ENCODE data around the gene C2orf78. TPM values are rescaled to one million over a fixed set of nuclear protein-coding genes. Genes with fewer than 3 reads are reported as not detected.
"Not testable (repeated sequence)": the region's sequence is repeated elsewhere in the genome, so short reads cannot be mapped to it uniquely, and the experiment has no call there.

C2orf78 gene
- not detected in 2 replicates for total RNA-seq
- long read RNA-seq: 0 reads

GRCh38 chr2:73783883-73784282 is at the start of gene C2orf78:
TSS of gene C2orf78 (plus strand) at chr2:73784183. CDS start at chr2:73784310, 127 bp downstream.
- not testable (repeated sequence) for H3K9me3 Mint-ChIP-seq; DNase-seq (ENCODE audit: low read depth, low spot score); H3K27me3 Mint-ChIP-seq (ENCODE audit: low read depth); H3K4me3 Mint-ChIP-seq; H3K27ac Mint-ChIP-seq (ENCODE audit: unreplicated experiment); H3K36me3 Mint-ChIP-seq (ENCODE audit: low read depth)
- peaks cover 12% of the 10 kb centered on the region for H3K4me1 Mint-ChIP-seq

- peaks cover 11% of the 10 kb centered on the region for H3K9me3 Mint-ChIP-seq
- peak overlapping the region; percentile 98 for H3K4me3 Mint-ChIP-seq
- no peak for TF ChIP-seq CTCF (conservative IDR thresholded peaks at IDR 0.05)
- H3K27ac Mint-ChIP-seq (ENCODE audit: unreplicated experiment): peak overlapping the region; percentile 88
- H3K27me3 Mint-ChIP-seq (ENCODE audit: low read depth): peaks cover 28% of the 10 kb centered on the region
- no peak for DNase-seq (ENCODE audit: low read depth, low spot score)
- peaks cover 19% of the 10 kb centered on the region for H3K4me1 Mint-ChIP-seq
- peaks cover 24% of the 10 kb centered on the region for H3K36me3 Mint-ChIP-seq (ENCODE audit: low read depth)
Measured at GRCh38 chr2:73736378-73736777, 47.6 kb upstream of the C2orf78 start.

- peaks cover 11% of the 10 kb centered on the region for H3K9me3 Mint-ChIP-seq
- H3K36me3 Mint-ChIP-seq (ENCODE audit: low read depth): peaks cover 24% of the 10 kb centered on the region
- DNase-seq (ENCODE audit: low read depth, low spot score): peak; percentile 89
- TF ChIP-seq CTCF (conservative IDR thresholded peaks at IDR 0.05): no peak
- H3K27me3 Mint-ChIP-seq (ENCODE audit: low read depth): peaks cover 36% of the 10 kb centered on the region
- peak within 1 kb of the TSS; percentile 98 for H3K4me3 Mint-ChIP-seq
- peak within 1 kb of the TSS; percentile 94 for H3K27ac Mint-ChIP-seq (ENCODE audit: unreplicated experiment)
- H3K4me1 Mint-ChIP-seq: peaks cover 19% of the 10 kb centered on the region
Measured at GRCh38 chr2:73736855-73737779, 46.9 kb upstream of the C2orf78 start, which contains the start of gene TPRKB. TSS of gene TPRKB (minus strand) at chr2:73737345. CDS start at chr2:73734569, 2,776 bp downstream.

- Mint-ChIP-seq H3K4me1 (peaks cover 19% of the 10 kb centered on the region), H3K36me3 (ENCODE audit: low read depth) (peaks cover 24% of the 10 kb centered on the region), H3K4me3 (peak overlapping the region; percentile 59), H3K27me3 (ENCODE audit: low read depth) (peaks cover 37% of the 10 kb centered on the region), H3K9me3 (peaks cover 13% of the 10 kb centered on the region), H3K27ac (ENCODE audit: unreplicated experiment) (no peak overlapping the region)
- no peak for TF ChIP-seq CTCF (conservative IDR thresholded peaks at IDR 0.05)
- no peak for DNase-seq (ENCODE audit: low read depth, low spot score)
Measured at GRCh38 chr2:73739101-73739500, 44.9 kb upstream of the C2orf78 start.

GRCh38 chr2:73740767-73741166 is 43.2 kb upstream of the C2orf78 start:
- Mint-ChIP-seq H3K9me3 (peaks cover 17% of the 10 kb centered on the region), H3K27ac (ENCODE audit: unreplicated experiment) (no peak overlapping the region), H3K36me3 (ENCODE audit: low read depth) (peaks cover 33% of the 10 kb centered on the region), H3K27me3 (ENCODE audit: low read depth) (peaks cover 37% of the 10 kb centered on the region), H3K4me3 (no peak overlapping the region), H3K4me1 (peaks cover 19% of the 10 kb centered on the region)
- no peak for DNase-seq (ENCODE audit: low read depth, low spot score)
- TF ChIP-seq CTCF (conservative IDR thresholded peaks at IDR 0.05): no peak

All from neural crest cell (in vitro differentiated cells).